Measurements from ENCODE around the gene NCOR1. TPM values are rescaled to one million over a fixed set of nuclear protein-coding genes. Genes with fewer than 3 reads are reported as not detected.

The NCOR1 gene
- total and polyA plus RNA-seq, 2 of the 8 experiments (the other 6 are each of a cell fraction or from before 2014, with no cell fraction given), result 65.4 to 142 TPM

- Histone ChIP-seq H3K14ac (ENCODE audit: insufficient read length) (no peak overlapping the region), H3K56ac (replicated peaks; ENCODE audit: insufficient read length, low read depth, low read length) (no peak overlapping the region), H3K79me1 (ENCODE audit: low read depth, low read length) (no peaks in the 10 kb centered on the region), H4K91ac (replicated peaks; ENCODE audit: insufficient read length, low read length) (no peak overlapping the region), H4K5ac (ENCODE audit: insufficient read length, low read depth, low read length) (no peak overlapping the region), H3K27me3 (replicated peaks in 1 of 4; ENCODE audit: control insufficient read depth in 3 of 4, extremely low read depth in 1 of 4, insufficient read depth in 3 of 4, low read length in 3 of 4) (no peaks in the 10 kb centered on the region), H3K23me2 (ENCODE audit: low read depth, low read length) (no peaks in the 10 kb centered on the region), H3K18ac (ENCODE audit: extremely low read depth, low read length) (no peak overlapping the region), H3K9ac (replicated peaks in 1 of 4; ENCODE audit: extremely low read depth in 1 of 4, low read depth in 3 of 4, low read length in 3 of 4) (peak overlapping the region in 1 of 4 experiments; percentile 34; a peak in 1 of 7 replicates), H3K9me3 (ENCODE audit: insufficient read depth in 2 of 2, low read depth in 1 of 2, low read length in 1 of 2) (peaks cover 0 to 4% of the 10 kb centered on the region in 2 experiments; a peak in 1 of 4 replicates), H3K4me3 (ENCODE audit: extremely low read depth in 1 of 4, insufficient read depth in 2 of 4, low read depth in 3 of 4, low read length in 4 of 4) (no peak overlapping the region), H2AFZ (ENCODE audit: low read length) (no peak overlapping the region), H3K4me2 (ENCODE audit: insufficient read depth in 1 of 2, low read depth in 2 of 2, low read length in 2 of 2) (no peak overlapping the region), H3K23ac (ENCODE audit: insufficient read length) (no peak overlapping the region), H3K27ac (ENCODE audit: low read depth, low read length) (no peak overlapping the region), H3K4me1 (replicated peaks in 1 of 4; ENCODE audit: control insufficient read depth in 3 of 4, insufficient read depth in 4 of 4, low read length in 3 of 4) (no peaks in the 10 kb centered on the region; a peak in 1 of 7 replicates), H4K20me1 (replicated peaks in 1 of 2; ENCODE audit: control insufficient read depth in 1 of 2, insufficient read depth in 2 of 2, low read length in 2 of 2) (peaks cover 0 to 2% of the 10 kb centered on the region in 2 experiments), H2BK120ac (replicated peaks; ENCODE audit: low read depth, low read length) (no peak overlapping the region), H2BK15ac (ENCODE audit: low read length) (no peak overlapping the region), H4K8ac (ENCODE audit: extremely low read depth, insufficient read depth, low read length) (no peak overlapping the region), H3K79me2 (ENCODE audit: control insufficient read depth in 1 of 2, insufficient read depth in 2 of 2, low read length in 2 of 2) (no peaks in the 10 kb centered on the region), H2BK12ac (ENCODE audit: low read depth, low read length) (no peak overlapping the region), H3K36me3 (ENCODE audit: control insufficient read depth in 2 of 4, insufficient read depth in 4 of 4, low read length in 3 of 4) (peaks cover 2 to 26% (median 7%) of the 10 kb centered on the region in 4 experiments; a peak in 6 of 8 replicates), H2BK20ac (ENCODE audit: low read length) (no peak overlapping the region), H2AK5ac (ENCODE audit: low read depth, low read length) (no peak overlapping the region), H2BK5ac (ENCODE audit: low read depth, low read length) (no peak overlapping the region), H3K4ac (replicated peaks; ENCODE audit: insufficient read length, low read depth, low read length) (no peak overlapping the region)
- no peak for DNase-seq (ENCODE audit: low read depth in 1 of 2, low spot score in 2 of 2)
- WGBS, 2 experiments (ENCODE audit: extremely low coverage in 1 of 2, insufficient coverage in 1 of 2, insufficient read length in 1 of 2, insufficient replicate concordance in 2 of 2, low coverage in 1 of 2, low lambda C conversion rate in 2 of 2, missing lambda C conversion rate in 1 of 2), result 89% methylated on average over 1 of the region's 1 CpG; no CpG with 5 or more reads in 1 of the 2 experiments
- ChIA-PET CTCF (ENCODE audit: partially characterized antibody) (no interaction called here), POLR2A (ENCODE audit: partially characterized antibody) (no interaction called here)
- FAIRE-seq, result no peak
- TF ChIP-seq ATF2 (IDR thresholded peaks at IDR 0.05; ENCODE audit: low read length) (no peak), RXRA (IDR thresholded peaks at IDR 0.05; ENCODE audit: insufficient read depth, low read depth, low read length) (no peak), CHD1 (IDR thresholded peaks at IDR 0.05; ENCODE audit: low read depth, low read length) (no peak), KDM1A (IDR thresholded peaks at IDR 0.05; ENCODE audit: borderline replicate concordance, low read length) (no peak), EZH2 (IDR thresholded peaks at IDR 0.05; ENCODE audit: low read depth, low read length, severe bottlenecking) (no peak), ZNF274 (IDR thresholded peaks at IDR 0.05; ENCODE audit: borderline replicate concordance, extremely low read depth, low read length) (no peak), HDAC6 (IDR thresholded peaks at IDR 0.05; ENCODE audit: low read depth, low read length) (no peak), TCF12 (IDR thresholded peaks at IDR 0.05; ENCODE audit: low read depth, low read length) (no peak), KDM5A (IDR thresholded peaks at IDR 0.05; ENCODE audit: low read length) (no peak), ATF3 (IDR thresholded peaks at IDR 0.05; ENCODE audit: insufficient read depth, low read depth, low read length) (no peak)
These were observed 130.2 kb downstream of the NCOR1 start for GRCh38 chr17:16085066-16085699.
